Embryonic facial prominence (tissue), 1 donor: ENCODE data around the gene ICAM3.
"Not testable (repeated sequence)": the region's sequence is repeated elsewhere in the genome, so short reads cannot be mapped to it uniquely, and the experiment has no call there.

Source experiments
- DNase-seq: peaks from one replicate; pipeline ENCODE4 v3.0.0-alpha.2; 2016; ENCODE audit errors: extremely low spot score

Gene ICAM3

GRCh38 chr19:10339380-10339960 lies at the start of gene ICAM3:
Gene ICAM3, minus strand, starts transcription at chr19:10339624. Its CDS starts 10 bp downstream, at chr19:10339614.
- no peak for DNase-seq

GRCh38 chr19:10388957-10389356 lies 49.5 kb upstream of the ICAM3 start:
- DNase-seq = peak; percentile 57

- no peak for DNase-seq
These were observed 45.2 kb upstream of the ICAM3 start for GRCh38 chr19:10384580-10384979.

GRCh38 chr19:10383223-10383499 lies 43.7 kb upstream of the ICAM3 start:
- DNase-seq = not testable (repeated sequence)

- peak; percentile 95 for DNase-seq
These were observed 41.1 kb upstream of the ICAM3 start, which contains the start of gene TYK2 for GRCh38 chr19:10380313-10381102. Gene TYK2, minus strand, starts transcription at chr19:10380572. Its CDS starts 2,166 bp downstream, at chr19:10378406.

- DNase-seq = no peak
These were observed 40.5 kb upstream of the ICAM3 start for GRCh38 chr19:10379880-10380312.

- DNase-seq = no peak
These were observed 38.7 kb upstream of the ICAM3 start for GRCh38 chr19:10378124-10378523.

GRCh38 chr19:10377140-10377640 lies 37.8 kb upstream of the ICAM3 start:
- DNase-seq = not testable (repeated sequence)

GRCh38 chr19:10374931-10375330 lies 35.5 kb upstream of the ICAM3 start:
- DNase-seq = no peak

GRCh38 chr19:10372690-10373089 lies 33.3 kb upstream of the ICAM3 start:
- no peak for DNase-seq

GRCh38 chr19:10368101-10368803 lies 28.8 kb upstream of the ICAM3 start:
- DNase-seq = no peak

- DNase-seq = not testable (repeated sequence)
These were observed 27.6 kb upstream of the ICAM3 start for GRCh38 chr19:10366950-10367512.

GRCh38 chr19:10365518-10365917 lies 26.1 kb upstream of the ICAM3 start:
- no peak for DNase-seq

- DNase-seq = no peak
These were observed 25.2 kb upstream of the ICAM3 start for GRCh38 chr19:10364644-10365043.

- DNase-seq = no peak
These were observed 24.4 kb upstream of the ICAM3 start for GRCh38 chr19:10363789-10364281.

GRCh38 chr19:10362259-10362658 lies 22.8 kb upstream of the ICAM3 start:
- no peak for DNase-seq

- no peak for DNase-seq
These were observed 22.2 kb upstream of the ICAM3 start for GRCh38 chr19:10361569-10362011.

GRCh38 chr19:10356431-10356830 lies 17.0 kb upstream of the ICAM3 start:
- DNase-seq = no peak

- peak; percentile 29 for DNase-seq
These were observed 14.5 kb upstream of the ICAM3 start for GRCh38 chr19:10353793-10354391.

- DNase-seq = no peak
These were observed 13.6 kb upstream of the ICAM3 start for GRCh38 chr19:10352764-10353671.
